DMS79 treated with DMSO at 0.1 percent for 48 hours (cell line): ENCODE results near the gene CNPY3.
"Not testable (repeated sequence)": the region's sequence is repeated elsewhere in the genome, so short reads cannot be mapped to it uniquely, and the experiment has no call there.

Experiments used
- DNase-seq: peaks from one replicate; lab custom pipeline; 2025; lab: John Stamatoyannopoulos, UW

Gene CNPY3

GRCh38 chr6:42915732-42916131 is 13.5 kb upstream of the CNPY3 start, which contains the start of gene PTCRA:
TSS of gene PTCRA (plus strand) at chr6:42916053. CDS start at chr6:42916070, 17 bp downstream.
- DNase-seq: no peak

DNA sequence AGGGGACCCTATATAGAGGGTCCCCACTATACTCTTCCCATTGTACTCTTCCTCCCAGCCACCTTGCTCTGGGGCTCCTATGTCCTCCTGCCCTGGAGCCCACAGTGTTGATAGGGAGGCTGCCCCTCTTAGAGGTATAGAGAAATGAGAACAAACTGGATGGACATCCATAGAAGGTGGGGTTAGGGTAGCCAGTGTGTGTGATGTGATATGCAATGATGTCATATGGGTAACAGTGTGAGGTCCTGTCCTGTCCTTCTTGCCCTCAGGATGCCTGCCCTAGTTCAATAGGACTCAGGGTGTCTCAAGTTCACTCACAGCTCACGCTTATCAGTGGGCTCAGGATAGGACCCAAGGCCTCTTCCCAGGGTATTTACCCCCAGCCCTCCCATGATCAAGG is 13.0 kb upstream of the CNPY3 start:
- no peak for DNase-seq

- no peak for DNase-seq
Measured at GRCh38 chr6:42921801-42922200, 7.5 kb upstream of the CNPY3 start.

DNA sequence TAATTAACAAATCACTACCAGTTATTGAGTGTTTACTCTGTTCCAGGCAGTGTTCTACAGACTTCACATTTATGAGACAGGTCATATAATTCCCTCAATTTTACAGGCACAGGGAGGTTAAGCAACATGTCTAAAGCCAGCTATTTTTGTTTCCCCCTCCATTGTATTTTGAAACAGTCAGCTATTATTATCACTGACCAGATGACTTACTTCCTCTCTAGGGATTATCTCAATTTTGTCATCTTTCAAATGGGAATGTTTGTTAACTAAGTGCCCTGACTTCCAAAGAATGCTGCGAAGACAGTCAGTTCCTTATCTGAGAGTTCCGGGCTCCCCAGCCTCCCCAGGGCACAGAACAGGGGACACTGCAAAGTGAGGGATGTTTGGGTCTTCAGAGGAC is 5.6 kb upstream of the CNPY3 start:
- no peak for DNase-seq

DNA sequence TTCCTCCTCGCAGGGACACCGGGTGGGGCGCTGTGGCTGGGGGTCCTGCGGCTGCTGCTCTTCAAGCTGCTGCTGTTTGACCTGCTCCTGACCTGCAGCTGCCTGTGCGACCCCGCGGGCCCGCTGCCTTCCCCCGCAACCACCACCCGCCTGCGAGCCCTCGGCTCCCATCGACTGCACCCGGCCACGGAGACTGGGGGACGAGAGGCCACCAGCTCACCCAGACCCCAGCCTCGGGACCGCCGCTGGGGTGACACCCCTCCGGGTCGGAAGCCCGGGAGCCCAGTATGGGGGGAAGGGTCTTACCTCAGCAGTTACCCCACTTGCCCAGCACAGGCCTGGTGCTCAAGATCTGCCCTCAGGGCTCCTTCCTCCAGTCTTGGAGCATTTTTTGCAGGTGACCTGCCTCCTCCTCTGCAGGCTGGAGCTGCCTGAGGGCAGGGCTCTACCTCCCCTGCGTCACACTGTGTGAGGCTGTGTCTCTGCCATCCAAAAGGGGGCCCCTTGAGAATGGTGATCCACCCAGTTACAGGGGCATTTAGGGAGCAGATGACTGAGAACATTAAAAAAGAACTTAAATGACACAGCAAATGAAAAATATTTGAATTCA is 3.9 kb upstream of the CNPY3 start:
- DNase-seq: no peak

- peak; percentile 54 for DNase-seq
Measured at GRCh38 chr6:42929821-42930360, 611 bp downstream of the CNPY3 start.

DNA sequence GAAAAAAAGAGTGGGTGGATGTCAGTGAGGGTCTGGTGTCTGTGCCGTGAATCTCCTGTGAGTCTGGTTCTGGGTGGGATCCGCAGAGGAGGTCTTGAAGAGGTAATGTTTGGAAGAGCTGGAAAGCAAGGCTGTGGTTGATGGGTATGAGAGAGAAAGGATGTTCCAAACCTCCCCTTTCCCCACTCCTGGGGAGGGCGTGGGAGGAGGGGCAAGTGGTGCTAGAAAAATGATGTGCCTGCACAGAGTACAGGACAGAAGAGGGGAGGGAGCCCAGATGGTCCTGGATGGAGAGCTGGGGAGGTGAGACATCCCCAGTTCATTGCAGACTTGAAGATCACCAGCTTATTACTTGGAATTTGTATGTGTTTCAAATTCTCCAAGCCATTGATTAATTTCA is 3.1 kb downstream of the CNPY3 start:
- DNase-seq: no peak

GRCh38 chr6:42933205-42933604 is 3.9 kb downstream of the CNPY3 start:
- no peak for DNase-seq

GRCh38 chr6:42935322-42935721 is 6.0 kb downstream of the CNPY3 start:
- DNase-seq: no peak

- no peak for DNase-seq
Measured at GRCh38 chr6:42936398-42936797, 7.1 kb downstream of the CNPY3 start.

DNA sequence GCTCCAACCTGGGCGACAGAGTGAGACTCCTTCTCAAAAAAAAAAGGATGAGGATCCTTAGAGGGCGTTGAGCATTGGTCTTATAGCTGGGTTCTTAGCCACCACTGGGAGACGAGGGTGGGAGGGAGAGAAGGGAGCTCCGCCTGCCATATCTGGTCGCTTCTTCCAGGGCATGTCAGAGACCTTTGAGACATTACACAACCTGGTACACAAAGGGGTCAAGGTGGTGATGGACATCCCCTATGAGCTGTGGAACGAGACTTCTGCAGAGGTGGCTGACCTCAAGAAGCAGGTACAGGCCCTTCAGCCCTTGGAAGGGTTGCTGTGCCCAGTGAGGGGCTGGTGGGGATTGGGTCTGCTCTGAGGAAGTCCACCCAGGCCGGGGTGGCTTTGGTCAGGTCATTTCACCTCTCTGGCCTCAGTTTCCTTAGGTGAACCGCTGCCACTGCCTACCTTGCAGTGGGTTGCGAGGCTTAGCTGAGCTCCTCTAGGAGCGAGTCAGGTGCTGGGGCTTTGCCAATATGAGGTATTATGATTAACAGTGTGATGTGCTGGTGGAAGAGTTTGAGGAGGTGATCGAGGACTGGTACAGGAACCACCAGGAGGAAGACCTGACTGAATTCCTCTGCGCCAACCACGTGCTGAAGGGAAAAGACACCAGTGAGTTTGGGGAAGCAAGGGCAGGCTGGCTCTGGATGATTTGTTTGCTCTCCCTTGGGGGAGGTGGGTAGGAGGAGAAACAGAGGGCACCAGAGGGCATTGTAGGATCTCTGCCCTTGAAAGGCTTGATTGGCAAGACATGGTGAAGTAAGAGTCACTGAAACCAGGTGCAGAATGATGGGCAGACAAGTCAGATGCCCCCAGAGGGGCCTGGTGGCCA is 8.5 kb downstream of the CNPY3 start:
- DNase-seq: no peak

GRCh38 chr6:42938428-42938796 is 9.1 kb downstream of the CNPY3 start:
- no peak for DNase-seq

GRCh38 chr6:42938987-42939809 is 9.9 kb downstream of the CNPY3 start:
- no peak for DNase-seq

- DNase-seq: no peak
Measured at GRCh38 chr6:42939810-42940167, 10.5 kb downstream of the CNPY3 start.

DNA sequence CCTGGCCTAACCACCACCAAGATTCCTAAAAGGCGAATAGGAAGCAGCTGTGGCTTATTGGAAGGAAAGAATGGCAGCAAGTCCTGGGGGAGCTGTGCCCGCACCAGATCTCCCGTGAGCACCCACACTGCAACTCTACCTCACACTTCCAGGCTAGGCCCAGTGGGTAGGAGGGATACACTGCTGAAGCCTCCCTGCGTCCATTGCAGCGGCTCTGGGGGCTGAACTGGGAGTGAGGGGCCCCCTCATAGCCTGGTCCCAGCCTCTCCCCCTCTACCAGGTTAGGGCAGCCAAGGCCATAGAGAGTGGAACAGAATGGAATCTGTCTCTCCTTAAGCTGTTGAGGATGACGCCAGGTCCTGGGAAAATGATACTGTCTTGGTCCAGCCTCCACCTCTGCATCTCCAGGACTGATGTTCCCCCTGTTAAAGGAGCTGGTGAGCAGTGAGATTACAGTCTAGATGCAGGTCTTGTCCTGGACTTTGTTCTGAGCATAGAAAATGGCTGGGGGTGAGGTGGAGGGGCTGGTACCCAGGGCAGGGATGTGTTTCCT is 11.3 kb downstream of the CNPY3 start:
- DNase-seq: no peak

GRCh38 chr6:42941356-42941755 is 12.1 kb downstream of the CNPY3 start:
- DNase-seq: not testable (repeated sequence)

DNA sequence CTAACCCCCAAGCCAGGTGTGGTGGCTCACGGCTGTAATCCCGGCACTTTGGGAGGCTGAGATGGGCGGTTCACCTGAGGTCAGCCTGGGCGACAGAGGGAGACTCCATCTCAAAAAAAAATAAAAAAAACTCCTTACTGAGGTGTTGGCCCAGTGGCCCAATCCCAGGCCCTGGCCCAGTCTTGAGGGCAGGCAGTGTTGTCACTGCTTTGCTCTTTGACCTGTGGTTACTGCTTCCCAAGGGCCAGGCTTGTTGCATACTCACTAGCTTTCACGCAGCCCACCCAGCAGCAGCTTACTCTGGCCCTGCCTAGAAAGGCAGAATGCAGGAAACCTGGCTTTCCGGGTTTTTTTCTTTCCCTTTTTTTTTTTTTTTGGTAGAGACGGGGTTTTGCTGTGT is 13.2 kb downstream of the CNPY3 start:
- no peak for DNase-seq

DNA sequence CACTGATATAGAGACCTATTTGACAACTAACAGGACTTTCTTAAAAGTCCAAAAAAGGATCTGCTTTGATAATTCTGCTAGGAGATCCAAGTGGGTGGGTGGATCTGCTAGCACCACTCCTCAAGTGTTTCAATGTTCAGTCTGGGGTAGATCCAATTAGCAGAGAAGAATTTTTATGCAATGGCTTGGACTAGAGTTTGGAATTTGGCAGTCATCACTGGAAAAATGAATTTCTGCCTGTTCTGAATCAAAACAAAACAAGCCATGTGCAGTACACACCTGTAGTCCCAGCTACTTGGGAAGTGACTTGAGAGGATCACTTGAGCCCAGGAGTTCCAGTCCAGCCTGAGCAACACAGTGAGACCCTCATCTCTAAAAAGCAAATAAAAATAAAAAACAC is 18.7 kb downstream of the CNPY3 start:
- no peak for DNase-seq

GRCh38 chr6:42952389-42952788 is 23.1 kb downstream of the CNPY3 start:
- no peak for DNase-seq

DNA sequence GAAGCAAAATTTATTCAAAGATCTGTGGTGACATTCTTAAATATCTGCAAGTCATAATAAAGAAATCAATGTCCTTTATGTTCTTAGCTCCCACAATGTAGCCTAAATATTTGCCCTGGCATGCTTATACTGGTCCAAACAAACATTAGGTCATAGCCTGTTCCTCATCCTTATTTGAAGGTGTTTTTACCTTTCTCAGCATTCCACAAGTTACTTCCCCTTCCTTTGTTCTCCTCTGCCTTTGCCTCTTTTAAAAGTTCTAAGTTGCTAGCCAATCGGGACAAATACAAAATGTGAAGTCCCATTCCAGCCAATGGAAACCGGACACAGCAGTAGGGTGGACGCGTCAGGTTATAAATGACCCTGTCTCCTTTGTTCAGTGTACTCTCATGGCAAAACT is 25.1 kb downstream of the CNPY3 start:
- DNase-seq: not testable (repeated sequence)

DNA sequence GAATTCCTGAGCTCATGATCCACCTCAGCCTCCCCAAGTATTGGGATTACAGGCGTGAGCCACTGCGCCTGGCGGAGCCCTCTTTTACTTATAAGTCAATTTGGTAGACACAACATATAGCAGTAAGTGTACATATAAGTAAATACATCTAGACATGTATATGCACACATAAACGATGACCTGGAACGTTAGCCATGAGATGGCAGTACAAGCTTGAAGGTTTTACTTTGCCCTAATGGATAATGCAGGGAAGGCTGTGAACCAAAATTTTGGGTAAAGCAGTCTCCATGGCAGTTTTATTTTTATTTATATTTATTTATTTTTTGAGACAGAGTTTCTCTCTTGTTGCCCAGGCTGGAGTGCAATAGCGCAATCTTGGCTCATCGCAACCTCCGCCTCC is 28.8 kb downstream of the CNPY3 start:
- DNase-seq: no peak

DNA sequence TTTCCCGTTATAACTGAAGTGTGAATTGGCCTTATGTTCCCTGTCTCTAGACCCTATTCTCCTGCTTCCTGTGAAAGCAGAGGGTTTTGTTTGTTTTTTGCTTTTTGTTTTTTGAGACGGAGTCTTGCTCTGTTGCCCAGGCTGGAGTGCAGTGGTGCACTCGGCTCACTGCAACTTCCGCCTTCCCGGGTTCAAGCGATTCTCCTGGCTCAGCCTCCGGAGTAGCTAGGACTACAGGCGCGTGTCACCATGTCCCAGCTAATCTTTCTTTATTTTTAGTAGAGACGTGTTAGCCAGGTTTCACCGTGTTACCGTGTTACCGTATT is 30.6 kb downstream of the CNPY3 start:
- no peak for DNase-seq
